Adrenal gland (tissue), 5 donors: ENCODE results near the gene PHACTR2.

Experiments
- POLR2A ChIP-seq, 2 donors: fragments of 450-650 bp; IDR thresholded peaks; one replicate each; pipeline ENCODE4 v1.6.1; 2017; ENCODE audit warnings: antibody characterized with exemption in 2 of 2, mild to moderate bottlenecking in 2 of 2, moderate library complexity in 1 of 2
- TF ChIP-seq, protein P1 (sequence below), 6 experiments: fragments of 450-650 bp in 4 of 6; fragments of 200-600 bp in 2 of 6; sonication (generic) in 1 of 6; IDR thresholded peaks; 1 replicate in 5 of 6; 2 replicates in 1 of 6; pipeline versions ENCODE4 v1.5.1 to v1.8.0; 2016 to 2021; ENCODE audit warnings: antibody characterized with exemption in 6 of 6, mild to moderate bottlenecking in 2 of 6, moderate library complexity in 1 of 6
- donor health status: DM: no; HTN: no; CAD: no.

DNA sequence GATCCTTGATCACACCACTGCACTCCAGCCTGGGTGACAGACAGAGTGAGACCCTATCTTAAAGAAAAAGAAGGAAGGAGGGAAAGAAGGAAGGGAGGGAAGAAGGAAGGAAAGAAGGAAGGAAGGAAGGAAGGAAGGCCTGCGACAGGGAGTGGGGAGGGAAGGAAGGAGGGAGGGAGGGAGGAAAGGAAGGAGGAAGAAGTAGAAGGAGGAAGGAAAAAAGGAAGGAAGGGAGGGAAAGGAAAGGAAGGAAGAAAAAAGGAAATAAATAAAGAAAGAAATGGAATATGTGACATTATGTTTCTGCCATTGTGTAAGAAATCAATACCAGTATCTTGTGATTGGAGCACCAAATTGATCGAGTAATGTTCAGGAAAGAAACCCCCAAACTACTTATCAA, 16.2 kb downstream of the PHACTR2 start:
- TF ChIP-seq POLR2A (IDR thresholded peaks at IDR 0.05) = no peak
- TF ChIP-seq, protein P1, sequence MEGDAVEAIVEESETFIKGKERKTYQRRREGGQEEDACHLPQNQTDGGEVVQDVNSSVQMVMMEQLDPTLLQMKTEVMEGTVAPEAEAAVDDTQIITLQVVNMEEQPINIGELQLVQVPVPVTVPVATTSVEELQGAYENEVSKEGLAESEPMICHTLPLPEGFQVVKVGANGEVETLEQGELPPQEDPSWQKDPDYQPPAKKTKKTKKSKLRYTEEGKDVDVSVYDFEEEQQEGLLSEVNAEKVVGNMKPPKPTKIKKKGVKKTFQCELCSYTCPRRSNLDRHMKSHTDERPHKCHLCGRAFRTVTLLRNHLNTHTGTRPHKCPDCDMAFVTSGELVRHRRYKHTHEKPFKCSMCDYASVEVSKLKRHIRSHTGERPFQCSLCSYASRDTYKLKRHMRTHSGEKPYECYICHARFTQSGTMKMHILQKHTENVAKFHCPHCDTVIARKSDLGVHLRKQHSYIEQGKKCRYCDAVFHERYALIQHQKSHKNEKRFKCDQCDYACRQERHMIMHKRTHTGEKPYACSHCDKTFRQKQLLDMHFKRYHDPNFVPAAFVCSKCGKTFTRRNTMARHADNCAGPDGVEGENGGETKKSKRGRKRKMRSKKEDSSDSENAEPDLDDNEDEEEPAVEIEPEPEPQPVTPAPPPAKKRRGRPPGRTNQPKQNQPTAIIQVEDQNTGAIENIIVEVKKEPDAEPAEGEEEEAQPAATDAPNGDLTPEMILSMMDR (IDR thresholded peaks at IDR 0.05) = no peak
